HepG2 (cell line): Measurements from ENCODE around the gene EIF4G3. TPM values are rescaled to one million over a fixed set of nuclear protein-coding genes. Genes with fewer than 3 reads are reported as not detected.

Experiments used
- ATM ChIP-seq: fragments of 450-650 bp; IDR thresholded peaks from 2 replicates; pipeline ENCODE4 v1.7.1; 2017; ENCODE audit warnings: mild to moderate bottlenecking, borderline replicate concordance
- CREB1 ChIP-seq, 2 experiments: fragments of 450-650 bp in 1 of 2; IDR thresholded peaks; 2 replicates each; pipeline ENCODE4 v1.6.1; 2016 to 2017; ENCODE audit warnings: control low read depth in 1 of 2, mild to moderate bottlenecking in 1 of 2, missing compliant biosample characterization in 1 of 2, missing genetic modification characterization in 1 of 2
- EZH2 ChIP-seq: conservative IDR thresholded peaks from 2 replicates; pipeline ENCODE4 v1.6.1; 2012; ENCODE audit warnings: mild to moderate bottlenecking, low read depth, low read length, moderate library complexity
- GATA4 ChIP-seq: sonication (generic); IDR thresholded peaks from 2 replicates; pipeline ENCODE4 v1.6.1; 2016; ENCODE audit warnings: antibody characterized with exemption, low read depth, borderline replicate concordance
- GTF3A ChIP-seq: sonication (generic); formaldehyde crosslinking; conservative IDR thresholded peaks from 2 replicates; pipeline ENCODE4 v1.4.0; 2020; ENCODE audit warnings: mild to moderate bottlenecking, missing genetic modification reagents
- HNRNPUL1 ChIP-seq: fragments of 200-400 bp; formaldehyde crosslinking; IDR thresholded peaks from 2 replicates; pipeline ENCODE4 v1.6.1; 2017; ENCODE audit warnings: low read depth, mild to moderate bottlenecking, low read length, moderate library complexity
- KMT2A ChIP-seq: sonication (generic); formaldehyde crosslinking; IDR thresholded peaks from 2 replicates; pipeline ENCODE4 v1.4.0; 2020; ENCODE audit warnings: missing genetic modification reagents
- MED13 ChIP-seq: sonication (generic); formaldehyde crosslinking; IDR thresholded peaks from 2 replicates; pipeline ENCODE4 v1.5.0; 2020; ENCODE audit warnings: missing genetic modification reagents
- NFIB ChIP-seq: sonication (generic); formaldehyde crosslinking; IDR thresholded peaks from 2 replicates; pipeline ENCODE4 v1.9.0; 2021; ENCODE audit warnings: missing genetic modification reagents, mild to moderate bottlenecking, borderline replicate concordance
- NFIC ChIP-seq: IDR thresholded peaks from 2 replicates; pipeline ENCODE4 v1.6.1; 2012; ENCODE audit warnings: mild to moderate bottlenecking, low read length, inconsistent platforms
- NPAS2 ChIP-seq: sonication (generic); formaldehyde crosslinking; IDR thresholded peaks from 2 replicates; pipeline ENCODE4 v1.8.0; 2022; ENCODE audit warnings: mild to moderate bottlenecking, missing genetic modification reagents, borderline replicate concordance
- THAP8 ChIP-seq: sonication (generic); formaldehyde crosslinking; IDR thresholded peaks from 2 replicates; pipeline ENCODE4 v1.5.1; 2020; ENCODE audit warnings: missing genetic modification reagents, mild to moderate bottlenecking, borderline replicate concordance
- TIGD3 ChIP-seq: sonication (generic); formaldehyde crosslinking; IDR thresholded peaks from 2 replicates; pipeline ENCODE4 v1.5.1; 2020; ENCODE audit warnings: mild to moderate bottlenecking, missing genetic modification reagents, borderline replicate concordance
- XBP1 ChIP-seq: sonication (generic); formaldehyde crosslinking; IDR thresholded peaks from 2 replicates; pipeline ENCODE4 v1.5.0; 2020; ENCODE audit warnings: missing genetic modification reagents
- XRCC5 ChIP-seq: fragments of 200-400 bp; formaldehyde crosslinking; optimal IDR thresholded peaks from 2 replicates; pipeline ENCODE3; 2017; ENCODE audit warnings: mild to moderate bottlenecking, low read length
- ZNF18 ChIP-seq: sonication (generic); formaldehyde crosslinking; IDR thresholded peaks from 2 replicates; pipeline ENCODE4 v1.8.0; 2022; ENCODE audit warnings: mild to moderate bottlenecking, missing genetic modification reagents; ENCODE audit not compliant: insufficient replicate concordance
- ZNF382 ChIP-seq: sonication (generic); formaldehyde crosslinking; IDR thresholded peaks from 2 replicates; pipeline ENCODE4 v1.5.0; 2020; ENCODE audit warnings: missing genetic modification reagents, mild to moderate bottlenecking, borderline replicate concordance
- polyA plus RNA-seq, 8 experiments: library from polyadenylated mRNA; depleted of rRNA in 3 of 8; stranded (reverse) in 7 of 8; unstranded in 1 of 8; fragments of >200 nt; fragmentation: Illumina TruSeq in 4 of 8; extraction: Trizol in 4 of 8; gene quantifications; 2 replicates each; pipeline versions ENCODE4 v1.2.1 to v1.2.3, GENCODE V29; 2011 to 2016; ENCODE audit warnings: low read depth in 4 of 8, missing spikeins in 1 of 8, mixed read lengths in 1 of 8; ENCODE audit not compliant: insufficient read depth in 1 of 8
- total RNA-seq, 5 experiments: library from RNA; depleted of rRNA; stranded (reverse); fragments of >200 nt; fragmentation: Illumina TruSeq; extraction: Trizol; gene quantifications; 2 replicates each; pipeline ENCODE4 v1.2.3, GENCODE V29; 2016; ENCODE audit warnings: low read depth in 1 of 5

The EIF4G3 gene
- total and polyA plus RNA-seq, 2 of the 13 experiments (the other 11 are each of a cell fraction or from before 2014, with no cell fraction given): 22.2 to 27.6 TPM

DNA sequence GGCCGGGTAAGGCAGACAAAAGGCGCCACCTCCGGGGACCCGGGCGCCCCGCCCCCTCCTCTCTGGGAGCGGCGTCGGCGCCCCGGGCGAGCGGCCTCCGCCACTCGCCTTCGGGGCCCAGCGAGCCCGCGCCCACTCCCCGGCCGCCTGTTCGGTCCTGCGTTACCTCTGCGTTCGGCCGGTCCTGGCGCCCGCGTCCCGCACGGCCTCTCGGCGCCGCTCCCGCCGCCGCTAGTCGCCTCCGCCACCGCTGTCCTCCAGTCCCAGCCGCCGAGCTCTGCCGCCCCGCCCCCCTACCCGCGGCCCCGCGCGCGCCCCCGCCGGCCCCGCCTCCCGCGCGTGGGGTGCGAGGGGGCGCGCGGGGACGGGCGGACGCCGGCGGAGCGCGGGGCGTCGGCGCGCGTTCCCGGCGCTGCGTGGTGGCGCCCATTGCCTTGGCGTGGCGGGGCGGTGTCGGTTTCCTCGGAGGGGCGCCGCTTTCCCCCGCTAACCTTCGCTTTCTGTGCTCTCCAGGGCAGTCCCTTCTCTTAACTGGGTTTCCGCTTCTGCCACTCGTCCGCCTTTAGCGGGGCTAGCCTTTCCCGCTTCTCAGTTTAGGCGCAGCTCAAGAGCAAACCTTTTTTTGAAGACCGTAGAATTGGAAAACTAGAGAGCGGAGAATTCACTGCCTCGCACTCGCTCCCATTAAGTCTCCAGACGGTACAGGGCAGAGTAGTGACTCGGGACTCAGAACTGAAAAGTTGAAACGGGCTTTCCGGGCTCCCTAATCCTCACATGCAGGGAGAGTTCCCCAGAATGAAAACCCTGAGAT, 389.5 kb downstream of the EIF4G3 start, which contains the start of gene HP1BP3 (continued):
- TF ChIP-seq ZNF382 (CRISPR knock-in tag): no peak
- no peak for TF ChIP-seq EZH2
- TF ChIP-seq THAP8 (CRISPR knock-in tag): no peak
- TF ChIP-seq KMT2A (CRISPR knock-in tag): no peak
- TF ChIP-seq NPAS2: no peak
- TF ChIP-seq MED13 (CRISPR knock-in tag): 0 out of 2 replicates have a peak, but pooled peaks have one; percentile 57
- no peak for TF ChIP-seq HNRNPUL1
- TF ChIP-seq NFIC: no peak
- 0 out of 2 replicates have a peak, but pooled peaks have one; percentile 73 for TF ChIP-seq XBP1 (CRISPR knock-in tag)
- no peak for TF ChIP-seq CREB1 (IDR thresholded peaks at IDR 0.05)
- TF ChIP-seq CREB1 (CRISPR knock-in tag; IDR thresholded peaks at IDR 0.05): no peak
- TF ChIP-seq GATA4: no peak
- TF ChIP-seq ZNF18 (CRISPR knock-in tag): peak; percentile 70
- TF ChIP-seq NFIB (CRISPR knock-in tag): no peak
- TF ChIP-seq ATM: no peak
- TF ChIP-seq GTF3A (CRISPR knock-in tag): no peak
- TF ChIP-seq XRCC5: no peak
- TF ChIP-seq TIGD3 (CRISPR knock-in tag): no peak
